GM23338 (cell line): ENCODE data around the gene TNFSF4. TPM values are rescaled to one million over a fixed set of nuclear protein-coding genes. Genes with fewer than 3 reads are reported as not detected.
"Not testable (repeated sequence)": the region's sequence is repeated elsewhere in the genome, so short reads cannot be mapped to it uniquely, and the experiment has no call there.

Experiments
- ATAC-seq: fragments of 200-7000 bp; cut with Tn5 transposase; 3 replicates; pipeline ENCODE4 v1.9.1; 2020
- DNase-seq: peaks from one replicate; pipeline ENCODE4 v3.0.0-alpha.2; 2015; ENCODE audit warnings: low spot score
- H2AFZ ChIP-seq: fragments of 200-600 bp; sonication (generic); 2 replicates; pipeline ENCODE4 v1.8.0; 2016; ENCODE audit warnings: antibody characterized with exemption, mild to moderate bottlenecking, moderate library complexity
- H3F3A ChIP-seq: fragments of 200-600 bp; sonication (generic); replicated peaks from 2 replicates; pipeline ENCODE4 v1.8.0; 2017; ENCODE audit warnings: antibody characterized with exemption, mixed run types, low read depth
- H3K27ac ChIP-seq: fragments of 200-600 bp; sonication (generic); 2 replicates; pipeline ENCODE4 v1.6.1; 2016; ENCODE audit warnings: low read depth
- H3K27me3 ChIP-seq: fragments of 200-600 bp; sonication (generic); 2 replicates; pipeline ENCODE4 v1.8.0; 2016; ENCODE audit warnings: mild to moderate bottlenecking, mixed run types, moderate library complexity; ENCODE audit not compliant: insufficient read depth
- H3K36me3 ChIP-seq: fragments of 200-600 bp; sonication (generic); 2 replicates; pipeline ENCODE4 v1.8.0; 2016; ENCODE audit warnings: mild to moderate bottlenecking; ENCODE audit not compliant: insufficient read depth
- H3K4me1 ChIP-seq: fragments of 200-600 bp; sonication (generic); 2 replicates; pipeline ENCODE4 v1.8.0; 2016; ENCODE audit warnings: mild to moderate bottlenecking, moderate library complexity; ENCODE audit not compliant: insufficient read depth
- H3K4me2 ChIP-seq: fragments of 200-600 bp; sonication (generic); 2 replicates; pipeline ENCODE4 v1.7.1; 2017; ENCODE audit warnings: mixed run types
- H3K4me3 ChIP-seq: fragments of 200-600 bp; sonication (generic); 2 replicates; pipeline ENCODE4 v1.6.1; 2016; ENCODE audit warnings: mixed run types
- H3K79me2 ChIP-seq: fragments of 200-600 bp; sonication (generic); replicated peaks from 2 replicates; pipeline ENCODE4 v1.8.0; 2017; ENCODE audit warnings: mild to moderate bottlenecking; ENCODE audit not compliant: insufficient read depth
- H3K9me2 ChIP-seq: fragments of 200-600 bp; sonication (generic); 2 replicates; pipeline ENCODE4 v1.8.0; 2017; ENCODE audit not compliant: insufficient read depth
- H4K20me1 ChIP-seq: fragments of 200-600 bp; sonication (generic); replicated peaks from 2 replicates; pipeline ENCODE4 v1.8.0; 2017; ENCODE audit warnings: mild to moderate bottlenecking; ENCODE audit not compliant: insufficient read depth
- H3K27ac Mint-ChIP-seq: 2 replicates; pipeline ENCODE4 v1.8.0; 2020; ENCODE audit warnings: inconsistent platforms, mild to moderate bottlenecking, moderate library complexity, mixed read lengths
- H3K27me3 Mint-ChIP-seq: 3 replicates; pipeline ENCODE4 v1.8.0; 2022; ENCODE audit warnings: low read depth, mild to moderate bottlenecking, moderate library complexity, mixed read lengths, inconsistent platforms; ENCODE audit not compliant: insufficient read depth, poor library complexity
- H3K36me3 Mint-ChIP-seq: 3 replicates; pipeline ENCODE4 v1.8.0; 2021; ENCODE audit warnings: low read depth, mild to moderate bottlenecking, inconsistent platforms, moderate library complexity, mixed read lengths
- H3K4me1 Mint-ChIP-seq: 3 replicates; pipeline ENCODE4 v1.8.0; 2020; ENCODE audit warnings: mild to moderate bottlenecking, inconsistent platforms, mixed read lengths
- H3K4me3 Mint-ChIP-seq: 3 replicates; pipeline ENCODE4 v1.8.0; 2021; ENCODE audit warnings: moderate library complexity, mild to moderate bottlenecking, inconsistent platforms, mixed read lengths
- H3K9me3 Mint-ChIP-seq: 3 replicates; pipeline ENCODE4 v1.8.0; 2020; ENCODE audit warnings: moderate library complexity, mild to moderate bottlenecking, inconsistent platforms, mixed read lengths
- CREB1 ChIP-seq: fragments of 250-450 bp; sonication (Bioruptor Pico); IDR thresholded peaks from 2 replicates; pipeline ENCODE4 v1.5.0; 2020; ENCODE audit warnings: low read depth, mild to moderate bottlenecking, moderate library complexity
- ETS1 ChIP-seq: IDR thresholded peaks from 2 replicates; pipeline ENCODE4 v1.6.1; 2016; ENCODE audit warnings: antibody characterized with exemption
- EZH2phosphoT487 ChIP-seq: fragments of 200-600 bp; sonication (generic); IDR thresholded peaks from one replicate; pipeline ENCODE4 v1.8.1; 2018; ENCODE audit warnings: antibody characterized with exemption; ENCODE audit not compliant: unreplicated experiment
- POLR2AphosphoS5 ChIP-seq: IDR thresholded peaks from 2 replicates; pipeline ENCODE4 v1.6.1; 2016; ENCODE audit warnings: antibody characterized with exemption, low read depth
- ZNF462 ChIP-seq: fragments of 250-450 bp; sonication (Bioruptor Pico); IDR thresholded peaks from 2 replicates; pipeline ENCODE4 v1.5.0; 2020; ENCODE audit warnings: mild to moderate bottlenecking, moderate library complexity
- polyA plus RNA-seq: library from polyadenylated mRNA; unstranded; fragments of >200 nt; fragmentation: Nextera tagmentation; extraction: Ambion mirVana; gene quantifications from 2 replicates; pipeline ENCODE4 v1.2.1, GENCODE V29; 2016
- total RNA-seq: library from RNA; depleted of rRNA; stranded (reverse); fragments of >200 nt; shearing (Covaris generic); gene quantifications from 2 replicates; pipeline ENCODE4 v1.2.3, GENCODE V29; 2014

TNFSF4 gene
- total and polyA plus RNA-seq, 2 experiments from 2014 or later: 0.55 to 1.5 TPM

GRCh38 chr1:173162601-173163000, 44.5 kb downstream of the TNFSF4 start (continued):
- TF ChIP-seq ETS1 (no peak), EZH2phosphoT487 (no peak)

GRCh38 chr1:173161510-173162221, 45.5 kb downstream of the TNFSF4 start:
- Histone ChIP-seq H3F3A (no peaks in the 10 kb centered on the region), H3K27me3 (peaks cover 40% of the 10 kb centered on the region), H2AFZ (no peak overlapping the region), H3K9me2 (no peaks in the 10 kb centered on the region), H4K20me1 (no peaks in the 10 kb centered on the region), H3K79me2 (no peaks in the 10 kb centered on the region), H3K4me3 (no peak overlapping the region), H3K4me2 (no peak overlapping the region), H3K27ac (no peak overlapping the region), H3K36me3 (no peaks in the 10 kb centered on the region), H3K4me1 (no peaks in the 10 kb centered on the region)
- H3K27me3 Mint-ChIP-seq: peaks cover 8% of the 10 kb centered on the region
- TF ChIP-seq CREB1 (CRISPR knock-in tag): no peak
- TF ChIP-seq POLR2AphosphoS5: no peak
- H3K27ac Mint-ChIP-seq: no peak overlapping the region
- no peak for ATAC-seq
- H3K36me3 Mint-ChIP-seq: no peaks in the 10 kb centered on the region
- peaks cover 3% of the 10 kb centered on the region; the same call in 2 of the 3 replicates for H3K9me3 Mint-ChIP-seq
- no peak for DNase-seq
- H3K4me1 Mint-ChIP-seq: peaks cover 6% of the 10 kb centered on the region
- H3K4me3 Mint-ChIP-seq: no peak overlapping the region

- not testable (repeated sequence) for DNase-seq, H3K4me1 ChIP-seq, H3K36me3 ChIP-seq, H3K4me1 Mint-ChIP-seq, H3K4me3 ChIP-seq, H3K4me3 Mint-ChIP-seq, ATAC-seq, H3F3A ChIP-seq, H3K27ac ChIP-seq, H3K27ac Mint-ChIP-seq, H3K27me3 ChIP-seq, H3K9me2 ChIP-seq, H3K79me2 ChIP-seq, H2AFZ ChIP-seq, H3K27me3 Mint-ChIP-seq, H4K20me1 ChIP-seq, H3K4me2 ChIP-seq
- H3K9me3 Mint-ChIP-seq: peaks cover 45% of the 10 kb centered on the region
- H3K36me3 Mint-ChIP-seq: peaks cover 11% of the 10 kb centered on the region
Measured at GRCh38 chr1:173153964-173154363, 53.2 kb downstream of the TNFSF4 start.

GRCh38 chr1:173153503-173153902, 53.6 kb downstream of the TNFSF4 start:
- no peak overlapping the region for H3K4me3 Mint-ChIP-seq
- H4K20me1 ChIP-seq: no peaks in the 10 kb centered on the region
- H3K4me1 ChIP-seq: no peaks in the 10 kb centered on the region
- peaks cover 11% of the 10 kb centered on the region for H3K36me3 Mint-ChIP-seq
- H3K4me2 ChIP-seq: no peak overlapping the region
- H3K27me3 ChIP-seq: no peaks in the 10 kb centered on the region
- ATAC-seq: no peak
- H3K27me3 Mint-ChIP-seq: peaks cover 6% of the 10 kb centered on the region
- no peak for DNase-seq
- peaks cover 45% of the 10 kb centered on the region for H3K9me3 Mint-ChIP-seq
- no peaks in the 10 kb centered on the region for H3K79me2 ChIP-seq
- no peak overlapping the region for H2AFZ ChIP-seq
- H3F3A ChIP-seq: no peaks in the 10 kb centered on the region
- H3K27ac Mint-ChIP-seq: no peak overlapping the region
- peaks cover 6% of the 10 kb centered on the region; the same call in 1 of the 2 replicates for H3K36me3 ChIP-seq
- no peaks in the 10 kb centered on the region for H3K4me1 Mint-ChIP-seq
- H3K27ac ChIP-seq: no peak overlapping the region
- no peak overlapping the region for H3K4me3 ChIP-seq
- peaks cover 7% of the 10 kb centered on the region; the same call in 1 of the 2 replicates for H3K9me2 ChIP-seq
- TF ChIP-seq ZNF462 (CRISPR knock-in tag): no peak
